Coronary artery (tissue), 2 donors: ENCODE data around the gene ATXN1.
"Not testable (repeated sequence)": the region's sequence is repeated elsewhere in the genome, so short reads cannot be mapped to it uniquely, and the experiment has no call there.

ENCODE experiments used
- DNase-seq: peaks from one replicate; pipeline ENCODE4 v3.0.0-alpha.2; 2017; ENCODE audit warnings: low spot score
- H3K27ac ChIP-seq, 2 donors: fragments of 200-600 bp; sonication (generic); one replicate each; pipeline ENCODE4 v1.5.1; 2016 to 2019
- H3K4me3 ChIP-seq: fragments of 200-600 bp; sonication (generic); 2 replicates; pipeline ENCODE4 v1.5.1; 2016; ENCODE audit warnings: mild to moderate bottlenecking, moderate library complexity
- CTCF ChIP-seq: fragments of 200-600 bp; sonication (generic); IDR thresholded peaks from one replicate; pipeline ENCODE4 v1.5.1; 2019; ENCODE audit warnings: antibody characterized with exemption

Gene ATXN1

DNA sequence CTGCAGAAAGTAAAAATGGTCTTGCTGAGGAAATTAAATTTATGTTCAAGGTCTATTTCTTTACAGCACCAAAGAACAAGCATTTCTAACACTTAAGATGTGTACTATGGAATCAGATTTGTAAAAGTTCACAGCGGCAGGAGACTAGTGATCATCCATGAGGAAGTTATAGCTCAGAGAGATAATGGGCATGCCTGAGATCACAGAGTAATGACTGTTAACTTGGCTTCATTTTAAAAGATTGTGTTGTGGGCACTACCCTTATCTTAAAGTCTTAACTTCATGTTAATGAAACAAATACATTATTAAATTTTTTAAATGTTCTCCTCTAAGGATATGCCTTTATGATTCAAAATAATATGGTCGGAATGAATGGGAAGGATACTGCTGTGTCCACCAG is 354.3 kb downstream of the ATXN1 start:
- Histone ChIP-seq H3K27ac (no peak overlapping the region), H3K4me3 (no peak overlapping the region)
- TF ChIP-seq CTCF, result no peak
- no peak for DNase-seq

- not testable (repeated sequence) for H3K4me3 ChIP-seq, DNase-seq, H3K27ac ChIP-seq
These were observed 354.7 kb downstream of the ATXN1 start for GRCh38 chr6:16406538-16406937.

DNA sequence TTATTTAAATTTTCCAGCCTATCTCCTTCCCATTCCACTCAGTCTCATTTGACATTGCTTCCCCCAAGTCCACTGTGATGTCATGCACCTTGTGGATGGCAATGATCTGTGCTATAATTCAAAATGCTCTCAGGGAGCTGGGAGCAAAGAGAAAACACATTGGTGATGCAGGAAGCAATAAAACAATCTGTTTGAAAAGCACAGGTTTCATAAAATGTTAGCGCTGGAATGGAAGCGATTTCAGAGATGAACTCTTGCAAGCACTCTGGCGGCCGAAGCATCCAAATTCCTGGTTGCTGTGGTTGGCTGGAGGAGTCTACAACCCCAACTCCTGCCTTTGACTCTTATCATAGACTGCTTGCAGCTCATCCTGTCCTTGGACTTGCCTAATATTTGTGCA is 355.9 kb downstream of the ATXN1 start:
- DNase-seq, result no peak
- Histone ChIP-seq H3K27ac (no peak overlapping the region), H3K4me3 (no peak overlapping the region)
- TF ChIP-seq CTCF, result no peak

DNA sequence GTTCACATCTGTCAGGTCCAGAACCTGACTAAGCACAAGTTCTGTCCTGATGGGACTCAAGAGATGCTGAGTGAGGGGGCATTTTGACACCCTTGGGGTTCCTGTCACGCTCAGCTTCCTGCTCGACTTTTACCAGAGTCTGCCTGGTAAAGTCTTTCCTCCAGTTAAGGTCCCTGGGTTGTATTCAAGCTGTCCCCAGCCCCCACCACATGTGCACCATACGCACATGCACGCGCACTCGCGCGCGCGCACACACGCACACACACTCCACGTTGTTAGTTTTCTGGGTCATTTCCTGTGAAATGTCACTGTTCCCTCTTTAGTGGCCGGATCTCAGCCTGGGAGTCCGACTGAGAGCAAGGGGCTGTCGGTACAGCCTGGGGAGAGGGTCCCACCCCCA is 356.8 kb downstream of the ATXN1 start:
- no peak for TF ChIP-seq CTCF
- DNase-seq, result no peak
- no peak overlapping the region for H3K4me3 ChIP-seq
- H3K27ac ChIP-seq, result peak overlapping the region in 1 of 2 donors; percentile 41

DNA sequence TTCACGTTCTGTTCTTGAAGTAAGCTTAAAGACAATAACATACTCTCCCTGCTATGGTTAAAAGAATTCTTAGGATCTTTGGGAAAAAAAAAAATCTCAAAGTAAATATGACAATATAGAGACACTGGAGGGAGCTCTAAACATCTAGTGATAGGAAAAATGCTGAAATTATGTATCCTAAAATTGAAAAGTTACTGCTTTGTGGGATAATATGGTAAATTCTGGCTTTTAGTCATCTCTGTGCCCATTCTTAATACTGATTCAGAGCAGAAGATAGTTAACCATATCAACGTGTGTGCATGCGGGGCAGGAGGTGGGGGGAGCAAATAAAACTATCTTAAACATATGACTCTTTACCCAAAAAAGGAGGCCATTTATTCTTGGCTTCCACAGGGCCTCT is 357.4 kb downstream of the ATXN1 start:
- Histone ChIP-seq H3K4me3 (no peak overlapping the region), H3K27ac (no peak overlapping the region)
- no peak for DNase-seq
- no peak for TF ChIP-seq CTCF

GRCh38 chr6:16402581-16402900 is 358.7 kb downstream of the ATXN1 start:
- DNase-seq, result no peak
- no peak for TF ChIP-seq CTCF
- no peak overlapping the region for H3K4me3 ChIP-seq
- peak overlapping the region in 1 of 2 donors; percentile 49 for H3K27ac ChIP-seq

DNA sequence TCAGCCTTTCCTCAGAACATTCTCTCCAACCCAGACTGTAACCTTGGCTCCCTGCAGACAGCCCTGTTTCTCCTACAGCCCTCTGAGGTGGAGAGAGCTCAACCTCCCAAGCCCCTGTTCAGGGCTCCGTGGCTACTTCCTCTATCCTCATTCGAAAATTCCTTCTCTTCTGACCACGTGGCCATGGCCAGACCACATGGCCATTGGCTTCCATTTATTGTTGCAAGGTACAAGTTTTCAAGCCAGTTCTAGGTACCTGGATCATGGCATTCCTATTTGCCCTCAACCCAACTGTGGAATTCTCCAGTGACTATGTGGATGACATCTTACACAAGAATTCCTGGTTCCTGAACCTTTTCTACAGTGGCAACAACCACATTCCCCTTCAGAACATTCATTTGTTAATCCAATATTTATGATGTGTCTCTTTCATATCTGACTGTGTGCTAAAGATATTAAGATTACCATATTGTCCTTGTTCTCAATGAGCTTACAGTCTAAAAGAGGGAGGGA is 361.0 kb downstream of the ATXN1 start:
- TF ChIP-seq CTCF, result no peak
- DNase-seq, result no peak
- Histone ChIP-seq H3K27ac (peak overlapping the region; percentile 24 to 89), H3K4me3 (no peak overlapping the region)

DNA sequence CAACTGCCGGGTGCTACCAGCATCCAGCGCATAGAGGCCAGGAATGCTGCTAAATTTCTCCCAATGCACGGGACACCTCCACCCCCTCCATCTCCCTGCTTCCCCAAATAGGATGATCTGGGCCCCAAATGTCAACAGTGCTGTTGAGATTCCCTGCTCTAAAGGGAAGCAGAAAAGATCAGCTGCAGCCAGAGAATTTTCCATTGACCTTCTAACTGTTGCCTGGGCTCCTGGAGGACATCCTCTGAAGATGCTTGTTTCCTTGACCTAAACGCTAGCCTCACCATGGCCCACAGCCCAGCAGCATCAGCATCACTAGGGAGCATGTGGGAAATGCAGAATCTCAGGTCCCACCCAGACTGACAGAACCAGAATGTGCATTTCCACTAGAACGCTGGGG is 361.6 kb downstream of the ATXN1 start:
- TF ChIP-seq CTCF, result no peak
- H3K4me3 ChIP-seq, result peak overlapping the region; percentile 7
- H3K27ac ChIP-seq, result peak overlapping the region; percentile 64 to 89
- no peak for DNase-seq
